ENCODE measurements around the gene ACSL1. TPM values are rescaled to one million over a fixed set of nuclear protein-coding genes. Genes with fewer than 3 reads are reported as not detected.

The ACSL1 gene
- 37.5 and 38.0 TPM in 2 replicates for total RNA-seq

DNA sequence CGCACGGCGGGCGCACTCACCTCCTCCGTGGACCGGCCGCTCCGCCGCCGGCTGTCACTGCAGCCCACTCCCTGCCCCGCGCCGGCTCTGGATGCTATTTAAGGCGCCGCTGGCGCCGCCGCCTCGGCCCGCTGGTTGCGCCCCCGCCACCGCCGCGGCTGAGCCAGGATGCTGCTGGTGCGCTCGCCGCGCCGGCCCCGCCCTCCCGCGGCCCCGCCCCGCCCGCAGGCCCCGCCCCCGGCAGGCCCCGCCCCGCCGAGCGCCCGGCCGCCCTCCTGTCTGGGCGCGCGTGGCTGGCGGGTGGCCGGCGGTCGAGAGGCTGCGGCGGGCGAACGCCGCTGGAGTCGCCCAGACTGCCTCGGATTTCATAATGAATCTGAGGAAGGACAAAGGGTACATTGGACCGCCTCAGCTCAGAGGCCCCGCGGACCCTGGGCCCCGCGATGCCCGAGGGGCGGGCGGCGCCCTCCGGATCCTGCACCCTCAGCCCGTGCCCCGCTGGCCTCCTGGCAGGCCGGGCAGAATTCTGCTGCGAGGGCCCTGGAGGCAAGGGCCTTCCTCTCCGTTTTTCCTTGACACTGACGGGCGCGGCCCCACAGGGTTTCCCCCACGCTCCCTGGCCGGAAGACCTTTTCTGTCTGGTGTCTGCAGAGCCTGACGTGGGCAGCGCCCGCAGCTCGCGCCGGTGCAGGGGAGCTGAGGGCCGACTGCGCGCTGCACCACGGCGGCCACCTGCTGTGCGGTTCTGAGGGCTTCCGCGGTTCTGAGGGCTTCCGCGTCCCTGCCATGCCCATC lies at the start of gene ACSL1:
Gene ACSL1, minus strand, starts transcription at position 73 of the 795 bp plus-strand sequence. CDS start 22,454 bp downstream, outside the sequence.
- intact Hi-C loops (cut with micrococcal nuclease) = loop anchor here (1.0 to 10.0 kb wide), 22 partner anchors 22 to 1909 kb away; partner anchors contain the start of genes CASP3, CCDC110, CDKN2AIP and CENPU

DNA sequence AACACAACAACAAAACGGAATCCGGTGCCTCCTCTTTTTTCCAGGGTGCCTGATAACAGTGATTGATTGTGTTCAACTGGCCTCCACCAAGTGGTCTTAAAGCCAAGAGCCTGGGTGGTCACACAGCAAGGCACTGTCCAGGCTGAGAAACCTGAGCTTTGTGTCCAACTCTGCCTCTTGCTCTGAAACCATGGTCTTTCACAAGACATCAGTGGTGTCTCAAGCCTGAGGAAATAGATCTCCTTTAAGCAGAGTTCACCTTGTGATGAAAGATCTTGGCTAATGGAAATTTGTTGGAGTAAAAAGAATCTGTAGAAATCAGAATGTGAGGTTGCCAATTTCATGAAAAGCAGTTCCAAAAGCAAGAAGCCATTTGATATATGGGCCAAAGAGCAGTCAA lies 47.3 kb upstream of the ACSL1 start:
- intact Hi-C loops (cut with micrococcal nuclease) = no loop called here

DNA sequence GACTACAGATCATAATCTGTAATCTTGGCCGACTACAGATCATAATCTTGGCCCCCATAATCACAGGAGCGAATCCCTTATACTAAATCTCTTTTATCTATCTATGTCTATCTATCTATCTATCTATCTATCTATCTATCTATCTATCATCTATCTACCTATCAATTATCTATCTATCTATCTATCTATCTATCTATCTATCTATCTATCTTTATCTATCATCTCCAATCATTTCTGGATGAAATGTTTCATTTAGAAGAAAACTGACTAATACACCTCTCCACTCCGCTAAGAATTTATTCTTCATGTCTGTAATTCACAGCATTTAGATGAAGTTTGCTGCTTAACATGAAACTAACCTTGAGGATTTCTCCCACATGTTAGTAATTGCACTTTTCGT lies 45.0 kb upstream of the ACSL1 start:
- intact Hi-C loops (cut with micrococcal nuclease) = no loop called here

DNA sequence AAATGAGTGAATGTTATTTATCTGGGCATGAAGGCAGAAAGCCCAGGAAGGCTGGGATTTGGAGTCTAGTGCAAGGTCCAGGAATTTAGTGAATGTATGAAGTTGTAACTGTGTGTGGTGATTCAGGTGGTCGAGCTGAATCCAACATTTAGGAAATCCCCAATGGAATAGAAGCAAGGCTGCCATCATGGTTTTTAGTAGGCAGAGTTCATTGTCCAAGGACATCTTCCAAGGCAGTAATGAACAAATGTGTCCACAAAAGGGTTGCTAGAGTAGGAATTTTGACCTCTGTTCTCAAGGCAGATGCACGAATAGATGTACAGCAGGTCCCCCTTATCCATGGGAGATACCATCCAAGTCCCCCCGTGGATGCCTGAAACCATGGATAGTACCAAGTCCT lies 42.9 kb upstream of the ACSL1 start:
- intact Hi-C loops (cut with micrococcal nuclease) = no loop called here

GRCh38 chr4:184863916-184864315 lies 38.1 kb upstream of the ACSL1 start:
- intact Hi-C loops (cut with micrococcal nuclease) = loop anchor here (5.0 kb wide), 1 partner anchor 37 kb away; the partner anchor contains the start of gene ACSL1

GRCh38 chr4:184861047-184861446 lies 35.3 kb upstream of the ACSL1 start:
- intact Hi-C loops (cut with micrococcal nuclease) = loop anchor here (5.0 kb wide), 1 partner anchor 34 kb away; the partner anchor contains the start of gene ACSL1

DNA sequence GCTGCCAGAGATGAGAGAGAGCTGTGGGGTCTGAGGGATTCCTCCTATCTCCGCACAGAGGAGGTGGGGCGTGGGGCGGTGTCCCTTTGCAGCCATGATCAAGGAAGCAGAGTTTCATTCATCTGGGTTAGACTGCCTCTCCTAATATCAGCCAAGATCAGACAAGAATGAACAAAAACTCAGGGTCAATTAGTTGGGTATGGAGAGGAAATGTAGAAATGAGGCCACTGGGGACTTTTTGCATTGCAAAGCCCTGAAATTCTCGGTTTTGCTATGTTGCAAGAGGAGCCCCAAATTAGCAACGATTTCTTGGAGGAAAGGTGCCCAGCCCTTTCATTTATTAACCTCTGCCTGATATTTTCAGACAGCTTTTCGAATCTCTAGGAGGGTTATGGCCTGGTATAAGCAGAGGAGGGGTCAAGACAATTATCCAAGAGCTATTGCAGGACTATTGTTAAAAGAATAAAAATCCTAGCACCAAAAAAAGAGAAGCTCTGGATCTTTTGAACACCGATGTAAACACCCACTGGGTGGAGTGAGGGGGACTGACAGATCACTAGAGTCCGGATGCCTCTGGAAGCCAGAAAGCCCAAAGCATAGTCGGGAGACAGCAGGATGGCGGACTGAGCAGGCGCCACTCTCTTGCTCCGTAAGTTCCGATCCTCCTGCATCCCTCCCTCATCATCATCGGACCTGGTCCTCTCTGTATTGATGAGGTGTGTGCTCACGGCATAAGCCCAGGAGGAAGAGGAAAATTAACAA lies 34.4 kb upstream of the ACSL1 start:
- intact Hi-C loops (cut with micrococcal nuclease) = loop anchor here (5.0 kb wide), 1 partner anchor 33 kb away; the partner anchor contains the start of gene ACSL1

- intact Hi-C loops (cut with micrococcal nuclease) = loop anchor here (10.0 kb wide), 2 partner anchors 107 to 593 kb away; no protein-coding TSS in a partner anchor
Measured at GRCh38 chr4:184857441-184858121, 31.8 kb upstream of the ACSL1 start.

DNA sequence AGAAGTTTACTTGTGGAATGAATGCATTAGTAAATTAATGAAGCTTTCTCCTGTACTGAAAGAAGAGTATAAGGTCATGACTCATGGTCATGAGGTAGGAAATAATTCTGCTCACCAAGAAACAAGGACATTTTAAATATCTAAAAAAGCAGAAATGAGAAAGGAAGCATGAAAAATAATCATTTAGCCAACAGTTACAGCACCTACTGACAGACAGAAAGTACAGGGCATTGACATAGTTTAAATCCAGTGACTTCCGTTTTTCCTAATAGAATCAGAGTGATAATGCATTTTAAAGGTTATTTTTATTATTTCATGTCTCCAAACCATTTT lies 30.5 kb upstream of the ACSL1 start:
- intact Hi-C loops (cut with micrococcal nuclease) = loop anchor here (10.0 kb wide), 2 partner anchors 109 to 591 kb away; no protein-coding TSS in a partner anchor

- intact Hi-C loops (cut with micrococcal nuclease) = loop anchor here (5.0 to 10.0 kb wide), 3 partner anchors 37 to 590 kb away; no protein-coding TSS in a partner anchor
Measured at GRCh38 chr4:184854673-184855072, 28.9 kb upstream of the ACSL1 start.

DNA sequence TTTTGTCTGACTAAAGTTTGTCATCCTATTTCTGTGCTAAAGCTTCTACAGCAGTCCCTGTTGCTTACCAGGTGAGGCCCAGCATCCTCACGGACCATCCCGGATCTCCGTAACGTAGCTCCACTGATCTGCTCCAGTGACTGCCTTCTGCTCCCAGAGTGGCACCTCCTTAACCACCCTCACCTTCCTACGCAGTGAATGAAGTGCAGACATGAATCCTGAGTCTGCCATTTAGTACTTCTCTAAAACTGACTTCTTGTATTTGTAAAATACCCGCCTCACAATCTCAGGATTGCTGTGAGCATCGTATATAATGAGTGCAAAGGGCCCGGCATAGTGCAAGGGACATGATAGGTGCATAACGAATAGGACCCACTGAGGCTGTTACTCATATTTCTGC lies 27.7 kb upstream of the ACSL1 start:
- intact Hi-C loops (cut with micrococcal nuclease) = loop anchor here (5.0 to 10.0 kb wide), 3 partner anchors 36 to 589 kb away; no protein-coding TSS in a partner anchor

- intact Hi-C loops (cut with micrococcal nuclease) = loop anchor here (5.0 to 10.0 kb wide), 3 partner anchors 35 to 587 kb away; no protein-coding TSS in a partner anchor
Measured at GRCh38 chr4:184851886-184852285, 26.1 kb upstream of the ACSL1 start.

- intact Hi-C loops (cut with micrococcal nuclease) = loop anchor here (5.0 to 10.0 kb wide), 3 partner anchors 34 to 586 kb away; no protein-coding TSS in a partner anchor
Measured at GRCh38 chr4:184851200-184851541, 25.4 kb upstream of the ACSL1 start.

- intact Hi-C loops (cut with micrococcal nuclease) = loop anchor here (5.0 to 10.0 kb wide), 3 partner anchors 33 to 586 kb away; no protein-coding TSS in a partner anchor
Measured at GRCh38 chr4:184850431-184851199, 24.8 kb upstream of the ACSL1 start.

- intact Hi-C loops (cut with micrococcal nuclease) = loop anchor here (5.0 to 10.0 kb wide), 3 partner anchors 33 to 585 kb away; no protein-coding TSS in a partner anchor
Measured at GRCh38 chr4:184850018-184850417, 24.2 kb upstream of the ACSL1 start.

DNA sequence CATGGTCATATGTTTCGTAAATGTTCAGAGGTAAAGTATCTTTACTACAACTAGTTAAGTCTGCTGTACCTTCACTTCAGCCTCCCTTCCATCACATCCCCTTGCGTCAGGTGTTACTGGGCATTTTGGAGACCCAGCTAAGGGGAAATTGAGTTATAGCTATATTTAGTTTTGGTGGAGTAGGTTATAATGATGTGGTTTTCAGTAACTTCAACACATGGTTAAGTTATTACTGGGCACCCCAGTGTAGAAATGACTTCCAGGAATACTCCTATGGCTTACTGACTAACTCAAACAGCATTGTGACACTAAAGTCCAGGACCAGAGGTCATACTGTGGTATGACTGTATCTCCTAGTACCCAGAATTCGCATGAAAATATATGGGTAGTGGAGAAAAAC lies 23.4 kb upstream of the ACSL1 start:
- intact Hi-C loops (cut with micrococcal nuclease) = no loop called here

DNA sequence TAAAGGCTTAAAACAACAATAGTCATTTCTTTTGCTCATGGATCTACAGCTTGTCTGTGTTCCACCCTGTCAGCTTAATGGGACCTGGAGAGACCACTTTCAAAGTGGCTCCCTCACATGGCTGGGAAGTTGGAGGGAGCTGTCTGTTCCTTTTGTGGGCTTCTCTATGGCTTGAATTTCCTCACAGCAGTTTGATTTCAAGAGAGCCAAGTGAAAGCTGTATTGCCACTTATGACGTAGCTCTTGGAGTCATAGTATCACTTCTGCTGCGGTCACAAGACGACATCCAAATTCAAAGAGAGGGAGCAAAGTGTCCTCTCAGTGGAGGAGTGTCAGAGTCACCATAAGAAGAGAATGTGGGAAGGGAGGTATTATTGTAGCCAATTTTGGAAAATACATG lies 22.7 kb upstream of the ACSL1 start:
- intact Hi-C loops (cut with micrococcal nuclease) = loop anchor here (1.0 kb wide), 1 partner anchor 22 kb away; no protein-coding TSS in a partner anchor

DNA sequence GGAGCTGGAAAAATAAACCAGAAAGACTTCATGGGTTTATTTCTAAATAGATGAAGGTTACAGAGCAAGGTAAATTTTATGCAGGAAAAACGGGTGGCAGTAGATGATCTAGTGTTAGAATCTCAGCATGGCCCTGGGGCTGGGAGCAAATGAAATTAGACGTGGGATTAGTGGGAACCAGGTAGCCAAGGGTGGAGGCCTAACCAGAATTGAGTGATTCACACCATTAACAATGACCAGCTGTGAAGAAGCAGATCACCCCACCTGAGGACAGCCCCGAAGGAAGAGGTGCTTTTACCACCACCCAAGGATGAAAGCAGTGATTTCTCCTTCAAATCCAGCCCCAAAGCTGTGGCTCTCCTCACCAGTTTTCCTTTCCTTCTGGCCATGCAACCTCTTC lies 20.8 kb upstream of the ACSL1 start:
- intact Hi-C loops (cut with micrococcal nuclease) = no loop called here

- intact Hi-C loops (cut with micrococcal nuclease) = no loop called here
Measured at GRCh38 chr4:184845367-184846021, 19.7 kb upstream of the ACSL1 start.

DNA sequence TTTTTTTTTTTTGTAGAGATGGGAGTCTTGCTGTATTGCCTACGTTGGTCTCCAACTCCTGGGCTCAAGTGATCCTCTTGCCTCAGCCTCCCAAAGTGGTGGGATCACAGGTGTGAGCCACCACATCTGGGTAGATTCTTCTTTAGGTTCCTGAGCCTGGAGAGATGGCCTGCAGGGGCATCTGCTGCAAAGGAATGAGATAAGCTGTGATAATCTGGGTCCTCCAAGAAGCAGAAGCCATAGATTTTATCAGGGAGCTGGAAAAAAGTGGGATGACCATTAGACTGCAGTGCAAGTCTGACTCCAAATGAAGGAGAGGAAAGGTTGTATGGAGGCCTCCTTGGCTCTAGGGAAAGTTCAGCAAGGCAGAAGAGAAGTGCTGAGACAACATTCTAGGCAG lies 19.0 kb upstream of the ACSL1 start:
- intact Hi-C loops (cut with micrococcal nuclease) = no loop called here
